DOHH2 (cell line): ENCODE results near the gene NEK4.
"Not testable (repeated sequence)": the region's sequence is repeated elsewhere in the genome, so short reads cannot be mapped to it uniquely, and the experiment has no call there.

Experiments used
- H3F3A ChIP-seq: fragments of 200-600 bp; sonication (generic), shearing (Covaris generic); 2 replicates; pipeline ENCODE4 v1.6.0; 2016; ENCODE audit warnings: antibody characterized with exemption, mild to moderate bottlenecking; ENCODE audit not compliant: control insufficient read depth, insufficient read depth
- H3K27ac ChIP-seq: fragments of 200-600 bp; sonication (generic); 2 replicates; pipeline ENCODE4 v1.5.1; 2014; ENCODE audit warnings: low read depth, mild to moderate bottlenecking, low read length, moderate library complexity
- H3K27me3 ChIP-seq: fragments of 200-600 bp; sonication (generic); 2 replicates; pipeline ENCODE4 v1.6.1; 2014; ENCODE audit warnings: mild to moderate bottlenecking, low read length, mixed read lengths; ENCODE audit not compliant: control insufficient read depth
- H3K36me3 ChIP-seq: fragments of 200-600 bp; sonication (generic); 2 replicates; pipeline ENCODE4 v1.6.1; 2014; ENCODE audit warnings: mild to moderate bottlenecking, low read length, moderate library complexity, mixed read lengths; ENCODE audit not compliant: control insufficient read depth
- H3K4me1 ChIP-seq: fragments of 200-600 bp; sonication (generic); 2 replicates; pipeline ENCODE4 v1.6.1; 2014; ENCODE audit warnings: mild to moderate bottlenecking, low read length, mixed read lengths; ENCODE audit not compliant: control insufficient read depth
- H3K4me2 ChIP-seq: fragments of 200-600 bp; sonication (generic); 2 replicates; pipeline ENCODE4 v1.6.0; 2014; ENCODE audit warnings: mild to moderate bottlenecking, low read length, moderate library complexity
- H3K4me3 ChIP-seq: fragments of 200-600 bp; sonication (generic); 2 replicates; pipeline ENCODE4 v1.5.1; 2014; ENCODE audit warnings: mild to moderate bottlenecking, low read length, mixed read lengths
- H3K79me2 ChIP-seq: fragments of 200-600 bp; sonication (generic); 2 replicates; pipeline ENCODE4 v1.6.1; 2014; ENCODE audit warnings: mild to moderate bottlenecking, low read length, mixed read lengths; ENCODE audit not compliant: control insufficient read depth
- H3K9me2 ChIP-seq: fragments of 200-600 bp; sonication (generic); replicated peaks from 2 replicates; pipeline ENCODE4 v1.6.1; 2014; ENCODE audit warnings: mild to moderate bottlenecking, low read length, mixed read lengths; ENCODE audit not compliant: control insufficient read depth
- H3K9me3 ChIP-seq: fragments of 200-600 bp; sonication (generic); 2 replicates; pipeline ENCODE4 v1.6.1; 2014; ENCODE audit warnings: antibody characterized with exemption, low read length, mixed read lengths; ENCODE audit not compliant: control insufficient read depth, insufficient read depth
- H4K20me1 ChIP-seq: fragments of 200-600 bp; sonication (generic); 2 replicates; pipeline ENCODE4 v1.6.0; 2014; ENCODE audit warnings: low read depth, mild to moderate bottlenecking, antibody characterized with exemption, low read length, moderate library complexity; ENCODE audit not compliant: control insufficient read depth, insufficient read depth
- CTCF ChIP-seq: fragments of 200-600 bp; sonication (generic); IDR thresholded peaks from one replicate; pipeline ENCODE4 v1.5.1; 2014; ENCODE audit warnings: antibody characterized with exemption, mild to moderate bottlenecking, low read depth, low read length; ENCODE audit not compliant: poor library complexity, severe bottlenecking
- EZH2phosphoT487 ChIP-seq: fragments of 200-600 bp; sonication (generic); IDR thresholded peaks from 2 replicates; pipeline ENCODE4 v1.6.1; 2017; ENCODE audit warnings: borderline replicate concordance, mild to moderate bottlenecking, antibody characterized with exemption, low read length, moderate library complexity, mixed read lengths

The NEK4 gene

GRCh38 chr3:52679811-52680210 lies 90.9 kb downstream of the NEK4 start:
- Histone ChIP-seq H3K4me1 (peaks cover 18% of the 10 kb centered on the region), H3K9me3 (no peaks in the 10 kb centered on the region), H3K4me2 (no peak overlapping the region), H3K79me2 (peaks cover 62% of the 10 kb centered on the region), H3K27me3 (no peaks in the 10 kb centered on the region), H3K27ac (no peak overlapping the region), H3K9me2 (no peaks in the 10 kb centered on the region), H3F3A (no peaks in the 10 kb centered on the region), H3K4me3 (no peak overlapping the region), H4K20me1 (no peaks in the 10 kb centered on the region), H3K36me3 (peaks cover 87% of the 10 kb centered on the region)
- TF ChIP-seq CTCF: no peak
- TF ChIP-seq EZH2phosphoT487: no peak

DNA sequence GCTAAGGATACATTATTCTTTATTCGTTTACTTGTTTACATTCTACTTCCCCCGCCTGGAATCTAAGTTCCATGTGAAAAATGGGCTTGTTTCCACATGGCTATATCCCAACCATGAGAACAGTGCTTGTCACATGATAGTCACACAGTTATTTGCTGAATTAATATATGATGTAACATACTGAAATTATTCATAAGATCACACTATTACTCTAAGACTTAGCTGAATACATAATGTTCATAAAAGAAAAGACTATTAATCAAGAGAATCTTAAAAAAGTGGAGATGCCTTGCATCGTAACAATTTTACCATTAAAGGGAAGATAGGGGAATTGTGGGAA lies 91.6 kb downstream of the NEK4 start:
- TF ChIP-seq EZH2phosphoT487 (no peak), CTCF (no peak)
- H3K4me1 ChIP-seq: peaks cover 11% of the 10 kb centered on the region
- no peak overlapping the region for H3K27ac ChIP-seq
- no peaks in the 10 kb centered on the region for H4K20me1 ChIP-seq
- no peaks in the 10 kb centered on the region for H3K27me3 ChIP-seq
- H3K36me3 ChIP-seq: peaks cover 83% of the 10 kb centered on the region
- H3K9me3 ChIP-seq: no peaks in the 10 kb centered on the region
- no peaks in the 10 kb centered on the region for H3K9me2 ChIP-seq
- no peak overlapping the region for H3K4me3 ChIP-seq
- no peaks in the 10 kb centered on the region for H3F3A ChIP-seq
- no peak overlapping the region for H3K4me2 ChIP-seq
- peaks cover 57% of the 10 kb centered on the region for H3K79me2 ChIP-seq

- Histone ChIP-seq H3K27me3 (no peaks in the 10 kb centered on the region), H3K9me2 (no peaks in the 10 kb centered on the region), H3K4me1 (0 out of 2 replicates have a peak, but pooled peaks cover 5% of the 10 kb centered on the region), H3F3A (no peaks in the 10 kb centered on the region), H4K20me1 (no peaks in the 10 kb centered on the region), H3K9me3 (no peaks in the 10 kb centered on the region), H3K4me2 (no peak overlapping the region), H3K4me3 (no peak overlapping the region), H3K79me2 (peaks cover 50% of the 10 kb centered on the region), H3K27ac (no peak overlapping the region), H3K36me3 (peaks cover 80% of the 10 kb centered on the region)
- TF ChIP-seq EZH2phosphoT487: no peak
- TF ChIP-seq CTCF: no peak
These were observed 92.2 kb downstream of the NEK4 start for GRCh38 chr3:52678265-52679198.

DNA sequence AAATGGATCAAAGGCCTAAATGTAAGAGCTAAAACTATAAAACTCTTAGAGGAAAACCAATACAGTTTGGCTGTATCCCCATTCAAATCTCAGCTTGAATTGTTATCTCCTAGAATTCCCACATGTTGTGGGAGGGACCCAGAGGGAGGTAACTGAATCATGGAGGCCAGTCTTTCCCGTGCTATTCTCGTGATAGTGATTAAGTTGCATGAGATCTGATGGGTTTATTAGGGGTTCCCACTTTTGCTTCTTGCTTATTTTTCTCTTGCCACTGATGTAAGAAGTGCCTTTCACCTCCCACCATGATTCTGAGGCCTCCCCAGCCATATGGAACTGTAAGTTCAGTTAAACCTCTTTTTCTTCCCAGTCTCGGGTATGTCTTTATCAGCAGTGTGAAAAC lies 94.5 kb downstream of the NEK4 start:
- not testable (repeated sequence) for H3K9me3 ChIP-seq, H3K27ac ChIP-seq, H3K9me2 ChIP-seq, H3K4me2 ChIP-seq, H3F3A ChIP-seq, H3K27me3 ChIP-seq, H4K20me1 ChIP-seq, H3K4me3 ChIP-seq, H3K4me1 ChIP-seq
- Histone ChIP-seq H3K79me2 (peaks cover 30% of the 10 kb centered on the region), H3K36me3 (peaks cover 78% of the 10 kb centered on the region)
